Naive thymus-derived CD4-positive, alpha-beta T cell (primary cell): ENCODE results near the gene DHCR7. TPM values are rescaled to one million over a fixed set of nuclear protein-coding genes. Genes with fewer than 3 reads are reported as not detected.

ENCODE experiments used
- ATAC-seq: fragments of 150-1000 bp; cut with Tn5 transposase; 2 replicates; pipeline ENCODE4 v1.10.0; 2021; ENCODE audit warnings: mild to moderate bottlenecking, moderate library complexity
- CTCF ChIA-PET: fragments of 350-600 bp; sonication (Branson Sonifier 250); formaldehyde crosslinking; loops from one replicate; lab custom pipeline; 2021; ENCODE audit warnings: antibody characterized with exemption; lab: Charles Lee
- POLR2A ChIA-PET: fragments of 350-600 bp; sonication (Branson Sonifier 250); formaldehyde crosslinking; loops from one replicate; lab custom pipeline; 2021; ENCODE audit warnings: antibody characterized with exemption, inconsistent platforms; lab: Charles Lee
- DNase-seq, 9 donors: peaks; one replicate each; pipeline versions ENCODE4 v3.0.0 to v3.0.0-alpha.2; 2020 to 2022; ENCODE audit warnings: mixed read lengths in 1 of 9
- H3K27ac ChIP-seq: one replicate; pipeline ENCODE4 v1.7.0; 2013; ENCODE audit warnings: mild to moderate bottlenecking, low read depth, low read length, moderate library complexity
- H3K27me3 ChIP-seq, 2 donors: one replicate each; pipeline ENCODE4 v1.7.0; 2013; ENCODE audit warnings: low read length in 2 of 2, mild to moderate bottlenecking in 2 of 2, moderate library complexity in 2 of 2; ENCODE audit not compliant: control insufficient read depth in 2 of 2, insufficient read depth in 2 of 2
- H3K36me3 ChIP-seq, 3 experiments: 1 replicate in 2 of 3; 2 replicates in 1 of 3; pipeline ENCODE4 v1.7.0; 2013; ENCODE audit warnings: low read length in 3 of 3, mild to moderate bottlenecking in 3 of 3, moderate library complexity in 1 of 3; ENCODE audit not compliant: insufficient read depth in 3 of 3, control insufficient read depth in 2 of 3
- H3K4me1 ChIP-seq, 2 donors: one replicate each; pipeline ENCODE4 v1.7.0; 2013; ENCODE audit warnings: low read length in 2 of 2, mild to moderate bottlenecking in 2 of 2, moderate library complexity in 1 of 2; ENCODE audit not compliant: control insufficient read depth in 2 of 2, insufficient read depth in 2 of 2
- H3K4me3 ChIP-seq: 2 replicates; pipeline ENCODE4 v1.7.0; 2013; ENCODE audit warnings: mild to moderate bottlenecking, low read length
- H3K9me3 ChIP-seq, 3 experiments: 1 replicate in 2 of 3; 2 replicates in 1 of 3; pipeline ENCODE4 v1.7.0; 2013; ENCODE audit warnings: low read length in 3 of 3; ENCODE audit not compliant: control insufficient read depth in 2 of 3
- H3K27ac Mint-ChIP-seq, 9 donors: one replicate each; pipeline ENCODE4 v1.8.0; 2020 to 2022; ENCODE audit warnings: mixed read lengths in 9 of 9, mild to moderate bottlenecking in 8 of 9, moderate library complexity in 5 of 9, inconsistent platforms in 2 of 9
- H3K27me3 Mint-ChIP-seq, 5 donors: one replicate each; pipeline ENCODE4 v1.8.0; 2021 to 2022; ENCODE audit warnings: mixed read lengths in 5 of 5, mild to moderate bottlenecking in 1 of 5
- H3K36me3 Mint-ChIP-seq, 5 donors: one replicate each; pipeline ENCODE4 v1.8.0; 2020 to 2022; ENCODE audit warnings: mixed read lengths in 5 of 5, mild to moderate bottlenecking in 3 of 5, inconsistent platforms in 1 of 5
- H3K4me1 Mint-ChIP-seq, 7 donors: one replicate each; pipeline ENCODE4 v1.8.0; 2020 to 2022; ENCODE audit warnings: mixed read lengths in 7 of 7, mild to moderate bottlenecking in 3 of 7, inconsistent platforms in 1 of 7
- H3K4me3 Mint-ChIP-seq, 10 donors: one replicate each; pipeline ENCODE4 v1.8.0; 2020 to 2022; ENCODE audit warnings: mild to moderate bottlenecking in 10 of 10, mixed read lengths in 10 of 10, moderate library complexity in 6 of 10, inconsistent platforms in 2 of 10
- H3K9me3 Mint-ChIP-seq, 11 donors: one replicate each; pipeline ENCODE4 v1.8.0; 2020 to 2022; ENCODE audit warnings: mixed read lengths in 11 of 11, mild to moderate bottlenecking in 4 of 11, inconsistent platforms in 1 of 11, moderate library complexity in 1 of 11
- intact Hi-C, 2 donors: fragments of 100-400 bp; cut with micrococcal nuclease; formaldehyde crosslinking; loops; one replicate each; pipeline ENCODE4 v1.15.1; 2023
- polyA plus RNA-seq, 2 donors: library from polyadenylated mRNA; unstranded; fragments of 300-500 nt; fragmentation: Illumina TruSeq; gene quantifications; one replicate each; pipeline ENCODE4 v1.2.3, GENCODE V29; 2021
- total RNA-seq, 6 experiments: library from RNA in 5 of 6; stranded (reverse) in 5 of 6; gene quantifications; 1 replicate in 5 of 6; 2 replicates in 1 of 6; pipeline ENCODE4 v1.2.3 and lab custom pipeline; 2021 to 2026

DHCR7 gene
- total and polyA plus RNA-seq, 7 experiments from 2014 or later, result 14.7 to 46.1 (median 22.2) TPM

GRCh38 chr11:71418643-71419042 lies 29.6 kb downstream of the DHCR7 start:
- Mint-ChIP-seq H3K36me3 (no peaks in the 10 kb centered on the region), H3K4me1 (no peaks in the 10 kb centered on the region), H3K27me3 (peaks cover 0 to 13% (median 5%) of the 10 kb centered on the region in 5 donors), H3K9me3 (peaks cover 0 to 4% (median 0%) of the 10 kb centered on the region in 11 donors), H3K27ac (no peak overlapping the region), H3K4me3 (no peak overlapping the region)
- no peak overlapping the region for H3K27ac ChIP-seq
- intact Hi-C loops, result no loop called here
- POLR2A ChIA-PET, result no interaction called here
- no peaks in the 10 kb centered on the region for H3K36me3 ChIP-seq
- ATAC-seq (no peak), DNase-seq (no peak)
- H3K4me1 ChIP-seq, result no peaks in the 10 kb centered on the region
- no peaks in the 10 kb centered on the region for H3K27me3 ChIP-seq
- no peak overlapping the region for H3K4me3 ChIP-seq
- CTCF ChIA-PET, result no interaction called here
- no peaks in the 10 kb centered on the region for H3K9me3 ChIP-seq

- Mint-ChIP-seq H3K4me1 (no peaks in the 10 kb centered on the region), H3K9me3 (peaks cover 0 to 9% (median 0%) of the 10 kb centered on the region in 11 donors), H3K36me3 (peaks cover 0 to 5% (median 0%) of the 10 kb centered on the region in 5 donors), H3K4me3 (no peak overlapping the region), H3K27ac (no peak overlapping the region), H3K27me3 (peaks cover 0 to 16% (median 5%) of the 10 kb centered on the region in 5 donors)
- ChIA-PET CTCF (no interaction called here), POLR2A (no interaction called here)
- Histone ChIP-seq H3K36me3 (no peaks in the 10 kb centered on the region), H3K4me3 (no peak overlapping the region), H3K9me3 (no peaks in the 10 kb centered on the region), H3K27me3 (no peaks in the 10 kb centered on the region), H3K4me1 (no peaks in the 10 kb centered on the region), H3K27ac (no peak overlapping the region)
- ATAC-seq (no peak), DNase-seq (no peak)
- intact Hi-C loops, result no loop called here
Measured at GRCh38 chr11:71414645-71415044, 33.5 kb downstream of the DHCR7 start.

GRCh38 chr11:71410363-71410966 lies 37.7 kb downstream of the DHCR7 start:
- ChIA-PET POLR2A (no interaction called here), CTCF (no interaction called here)
- ATAC-seq (no peak), DNase-seq (no peak)
- Histone ChIP-seq H3K9me3 (no peaks in the 10 kb centered on the region), H3K27me3 (no peaks in the 10 kb centered on the region), H3K27ac (no peak overlapping the region), H3K4me1 (no peaks in the 10 kb centered on the region), H3K36me3 (no peaks in the 10 kb centered on the region), H3K4me3 (no peak overlapping the region)
- peaks cover 0 to 14% (median 11%) of the 10 kb centered on the region in 5 donors for H3K27me3 Mint-ChIP-seq
- no peak overlapping the region for H3K27ac Mint-ChIP-seq
- intact Hi-C loops, result no loop called here
- no peak overlapping the region for H3K4me3 Mint-ChIP-seq
- peaks cover 0 to 9% (median 0%) of the 10 kb centered on the region in 11 donors for H3K9me3 Mint-ChIP-seq
- peaks cover 0 to 5% (median 0%) of the 10 kb centered on the region in 5 donors for H3K36me3 Mint-ChIP-seq
- no peaks in the 10 kb centered on the region for H3K4me1 Mint-ChIP-seq

GRCh38 chr11:71408826-71409225 lies 39.4 kb downstream of the DHCR7 start:
- peaks cover 0 to 11% (median 4%) of the 10 kb centered on the region in 11 donors for H3K9me3 Mint-ChIP-seq
- no peak for ATAC-seq
- Histone ChIP-seq H3K27ac (no peak overlapping the region), H3K4me1 (no peaks in the 10 kb centered on the region), H3K36me3 (no peaks in the 10 kb centered on the region), H3K9me3 (no peaks in the 10 kb centered on the region), H3K27me3 (no peaks in the 10 kb centered on the region), H3K4me3 (no peak overlapping the region)
- peaks cover 0 to 5% (median 0%) of the 10 kb centered on the region in 5 donors for H3K36me3 Mint-ChIP-seq
- CTCF ChIA-PET, result no interaction called here
- DNase-seq, result no peak
- no peak overlapping the region for H3K27ac Mint-ChIP-seq
- peaks cover 0 to 8% (median 7%) of the 10 kb centered on the region in 5 donors for H3K27me3 Mint-ChIP-seq
- no peaks in the 10 kb centered on the region for H3K4me1 Mint-ChIP-seq
- POLR2A ChIA-PET, result no interaction called here
- intact Hi-C loops, result no loop called here
- H3K4me3 Mint-ChIP-seq, result no peak overlapping the region

- Histone ChIP-seq H3K36me3 (no peaks in the 10 kb centered on the region), H3K27ac (no peak overlapping the region), H3K4me3 (no peak overlapping the region), H3K27me3 (no peaks in the 10 kb centered on the region), H3K4me1 (no peaks in the 10 kb centered on the region), H3K9me3 (no peaks in the 10 kb centered on the region)
- Mint-ChIP-seq H3K27me3 (peaks cover 0 to 8% (median 5%) of the 10 kb centered on the region in 5 donors), H3K27ac (peak overlapping the region in 1 of 9 donors; percentile 23), H3K9me3 (peaks cover 0 to 13% (median 7%) of the 10 kb centered on the region in 11 donors), H3K36me3 (peaks cover 0 to 5% (median 0%) of the 10 kb centered on the region in 5 donors), H3K4me1 (no peaks in the 10 kb centered on the region), H3K4me3 (no peak overlapping the region)
- POLR2A ChIA-PET, result no interaction called here
- ATAC-seq (no peak), DNase-seq (no peak)
- CTCF ChIA-PET, result no interaction called here
- intact Hi-C loops, result no loop called here
Measured at GRCh38 chr11:71407356-71407755, 40.8 kb downstream of the DHCR7 start.

- Histone ChIP-seq H3K27ac (no peak overlapping the region), H3K36me3 (no peaks in the 10 kb centered on the region), H3K9me3 (no peaks in the 10 kb centered on the region), H3K4me1 (no peaks in the 10 kb centered on the region), H3K27me3 (no peaks in the 10 kb centered on the region), H3K4me3 (no peak overlapping the region)
- Mint-ChIP-seq H3K9me3 (peaks cover 0 to 14% (median 7%) of the 10 kb centered on the region in 11 donors), H3K27ac (no peak overlapping the region), H3K27me3 (peaks cover 0 to 11% (median 5%) of the 10 kb centered on the region in 5 donors), H3K4me1 (no peaks in the 10 kb centered on the region), H3K4me3 (no peak overlapping the region), H3K36me3 (peaks cover 0 to 5% (median 0%) of the 10 kb centered on the region in 5 donors)
- ATAC-seq (no peak), DNase-seq (no peak)
- ChIA-PET CTCF (no interaction called here), POLR2A (no interaction called here)
- intact Hi-C loops, result no loop called here
Measured at GRCh38 chr11:71406681-71407080, 41.5 kb downstream of the DHCR7 start.

GRCh38 chr11:71404209-71404608 lies 44.0 kb downstream of the DHCR7 start:
- no peaks in the 10 kb centered on the region for H3K27me3 ChIP-seq
- no peak overlapping the region for H3K27ac ChIP-seq
- DNase-seq, result no peak
- POLR2A ChIA-PET, result no interaction called here
- H3K4me1 ChIP-seq, result no peaks in the 10 kb centered on the region
- H3K4me3 ChIP-seq, result no peak overlapping the region
- H3K9me3 ChIP-seq, result no peaks in the 10 kb centered on the region
- Mint-ChIP-seq H3K9me3 (peaks cover 0 to 9% (median 6%) of the 10 kb centered on the region in 11 donors), H3K27me3 (peaks cover 0 to 14% (median 0%) of the 10 kb centered on the region in 5 donors), H3K4me3 (no peak overlapping the region), H3K4me1 (no peaks in the 10 kb centered on the region), H3K27ac (no peak overlapping the region), H3K36me3 (peaks cover 0 to 5% (median 0%) of the 10 kb centered on the region in 5 donors)
- ATAC-seq, result no peak
- H3K36me3 ChIP-seq, result no peaks in the 10 kb centered on the region
- CTCF ChIA-PET, result no interaction called here
- intact Hi-C loops, result no loop called here
